GM18507 (cell line): Measurements from ENCODE around the gene UQCR11.
"Not testable (repeated sequence)": the region's sequence is repeated elsewhere in the genome, so short reads cannot be mapped to it uniquely, and the experiment has no call there.

Source experiments
- DNase-seq: peaks from one replicate; pipeline ENCODE4 v3.0.0; 2011; ENCODE audit warnings: low read depth; ENCODE audit not compliant: insufficient read length; ENCODE audit errors: extremely low spot score
- FAIRE-seq: peaks from 2 replicates; lab custom pipeline; 2011; peaks lifted over from hg19 to GRCh38; lab: Jason Lieb, UNC

UQCR11 gene

GRCh38 chr19:1605236-1606137, at the start of gene UQCR11:
TSS of gene UQCR11 (minus strand) at chr19:1605462. CDS start at chr19:1605409, 53 bp downstream.
- FAIRE-seq (peak; percentile 95), DNase-seq (peak; percentile 95)

GRCh38 chr19:1654178-1654792, 49.0 kb upstream of the UQCR11 start:
- DNase-seq, result no peak
- FAIRE-seq, result no peak

DNA sequence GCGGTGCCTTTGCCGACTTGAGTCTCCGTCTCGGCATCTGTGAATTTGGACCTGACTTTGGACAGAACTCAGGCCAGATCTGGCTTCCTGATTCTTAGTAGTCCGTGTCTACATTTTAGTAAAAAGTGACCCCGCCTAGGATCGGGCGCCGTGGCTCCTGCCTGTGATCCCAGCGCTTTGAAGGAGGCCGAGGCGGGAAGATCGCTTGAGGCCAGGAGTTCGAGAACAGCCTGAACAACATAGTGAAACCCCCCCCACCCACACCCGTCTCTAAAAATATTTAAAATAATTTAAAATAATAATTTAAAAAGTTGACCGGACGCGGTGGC, 48.0 kb upstream of the UQCR11 start:
- FAIRE-seq (no peak), DNase-seq (no peak)

DNA sequence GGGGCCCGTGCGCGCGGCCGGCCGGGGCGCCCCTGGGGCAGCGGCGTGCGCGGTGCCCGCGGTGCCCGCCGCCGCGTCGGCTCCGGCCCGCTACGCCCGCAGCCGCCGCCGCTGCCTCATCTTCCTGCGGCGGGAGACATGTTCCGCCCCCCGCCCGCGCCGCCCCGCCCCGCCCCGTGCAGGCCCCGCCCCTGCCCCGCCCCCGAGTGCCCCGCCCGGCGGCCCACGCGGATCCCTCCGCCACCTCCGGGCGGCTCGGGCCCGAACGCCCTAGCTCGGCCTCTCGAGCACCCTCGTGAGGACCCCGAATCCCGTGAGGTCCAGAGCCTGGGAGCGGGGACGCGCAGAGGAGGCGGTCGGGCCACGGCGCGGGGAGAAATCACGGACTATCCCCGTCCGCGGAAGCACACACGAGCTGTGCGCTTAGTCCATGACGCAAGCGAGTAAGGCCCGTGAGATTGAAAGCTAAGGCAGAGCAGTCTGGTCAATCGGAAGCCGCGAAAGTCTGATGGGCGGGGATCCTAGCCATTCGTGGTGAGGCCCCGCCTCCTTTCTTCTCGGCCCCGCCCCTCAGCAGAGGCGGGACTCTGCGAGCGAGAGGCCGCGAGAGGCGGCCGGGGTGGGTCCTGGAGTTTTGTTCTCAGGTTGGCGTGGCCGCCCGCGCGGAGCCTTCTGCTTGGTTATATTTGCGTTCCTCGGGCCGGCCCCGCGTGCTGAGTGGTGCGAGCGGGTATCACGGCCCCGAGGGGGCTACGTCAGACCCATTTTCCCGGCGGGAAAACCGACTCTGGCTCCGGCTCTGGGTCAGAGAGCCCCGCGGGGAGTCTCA, 47.4 kb upstream of the UQCR11 start, which contains the start of gene TCF3:
TSS of gene TCF3 (minus strand) at position 145 of the 829 bp plus-strand sequence. CDS start 2,367 bp downstream, outside the sequence.
- FAIRE-seq, result peak; percentile 100
- DNase-seq, result peak; percentile 94

- DNase-seq, result no peak
- no peak for FAIRE-seq
Measured at GRCh38 chr19:1651568-1652291, 46.5 kb upstream of the UQCR11 start.

- DNase-seq (no peak), FAIRE-seq (peak; percentile 88)
Measured at GRCh38 chr19:1650650-1651567, 45.6 kb upstream of the UQCR11 start.

DNA sequence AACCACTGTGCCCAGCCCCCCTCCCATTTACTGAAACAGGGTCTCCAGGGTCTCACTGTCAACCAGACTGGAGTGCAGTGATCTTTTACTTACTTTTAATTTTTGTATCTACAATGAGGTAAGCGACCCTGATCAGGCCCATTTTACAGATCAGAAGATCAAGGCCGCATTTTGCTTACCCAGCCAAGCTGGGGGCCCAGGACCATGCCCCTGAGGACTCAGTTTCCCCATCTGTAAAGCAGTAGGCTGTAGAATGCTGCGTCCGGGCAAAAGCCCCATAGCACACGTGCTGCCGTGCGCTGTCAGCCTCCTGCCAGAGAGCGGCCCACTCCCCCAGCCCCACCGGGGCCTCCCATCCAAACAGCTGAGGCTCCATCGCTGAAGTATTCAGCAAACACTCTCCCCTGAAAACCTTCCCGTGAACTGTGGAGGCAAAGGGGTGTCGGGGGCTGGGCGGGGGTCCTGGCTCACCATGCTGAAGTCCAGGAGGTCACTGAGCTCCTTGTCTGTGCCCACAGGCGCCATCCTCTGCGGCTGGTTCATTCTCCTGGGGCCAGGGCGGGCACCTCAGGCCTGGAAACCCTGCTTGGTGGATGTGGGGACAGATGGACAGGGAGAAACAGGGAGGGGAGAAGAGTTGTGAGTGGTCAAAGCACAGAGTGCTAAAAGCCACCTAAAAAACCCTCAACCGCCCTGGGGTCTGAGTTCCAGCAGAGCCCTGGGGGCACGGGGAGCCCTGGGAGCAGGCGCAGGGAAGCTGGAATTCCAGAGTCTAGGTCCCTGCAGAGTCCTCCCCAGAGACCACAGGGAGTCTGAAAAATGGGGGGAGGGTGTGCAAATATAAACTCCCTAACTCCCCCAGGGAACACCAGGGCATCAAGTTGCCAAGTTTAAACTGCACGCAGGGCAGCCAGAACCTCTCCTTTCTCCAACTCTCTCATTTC, 44.7 kb upstream of the UQCR11 start:
- DNase-seq, result no peak
- FAIRE-seq, result peak; percentile 61

DNA sequence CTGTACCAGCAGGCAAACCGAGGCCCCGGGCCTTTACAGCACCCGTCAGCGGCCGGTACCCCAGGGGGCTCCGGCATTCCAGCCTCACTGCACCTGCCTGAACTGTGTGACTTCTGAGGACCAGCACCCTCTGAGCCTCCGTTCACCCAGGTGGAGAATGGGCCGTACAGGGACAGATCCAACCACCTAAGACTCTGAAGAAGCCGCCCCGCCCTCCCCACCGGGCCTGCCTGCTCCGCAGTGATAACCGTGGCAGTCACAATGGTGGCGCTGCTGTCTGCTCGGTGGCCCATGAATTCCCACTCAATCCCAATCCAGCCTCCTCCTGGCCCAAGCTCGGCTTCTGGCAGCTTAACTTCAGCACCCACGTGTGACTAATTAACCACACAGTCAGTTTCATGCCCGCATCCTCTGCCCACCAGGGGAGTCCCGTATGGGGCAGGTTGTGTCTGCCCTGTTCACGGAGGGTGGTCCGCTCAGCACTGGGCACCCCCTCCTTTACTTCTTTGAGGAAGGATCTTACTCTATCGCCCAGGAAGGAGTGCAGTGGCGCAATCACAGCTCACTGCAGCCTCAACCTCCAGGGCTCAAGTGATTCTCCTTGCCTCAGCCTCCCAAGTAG, 43.8 kb upstream of the UQCR11 start:
- no peak for DNase-seq
- no peak for FAIRE-seq

GRCh38 chr19:1648459-1648849, 43.2 kb upstream of the UQCR11 start:
- DNase-seq (peak; percentile 66), FAIRE-seq (peak; percentile 99)

- DNase-seq, result no peak
- FAIRE-seq, result no peak
Measured at GRCh38 chr19:1647501-1648458, 42.5 kb upstream of the UQCR11 start.

DNA sequence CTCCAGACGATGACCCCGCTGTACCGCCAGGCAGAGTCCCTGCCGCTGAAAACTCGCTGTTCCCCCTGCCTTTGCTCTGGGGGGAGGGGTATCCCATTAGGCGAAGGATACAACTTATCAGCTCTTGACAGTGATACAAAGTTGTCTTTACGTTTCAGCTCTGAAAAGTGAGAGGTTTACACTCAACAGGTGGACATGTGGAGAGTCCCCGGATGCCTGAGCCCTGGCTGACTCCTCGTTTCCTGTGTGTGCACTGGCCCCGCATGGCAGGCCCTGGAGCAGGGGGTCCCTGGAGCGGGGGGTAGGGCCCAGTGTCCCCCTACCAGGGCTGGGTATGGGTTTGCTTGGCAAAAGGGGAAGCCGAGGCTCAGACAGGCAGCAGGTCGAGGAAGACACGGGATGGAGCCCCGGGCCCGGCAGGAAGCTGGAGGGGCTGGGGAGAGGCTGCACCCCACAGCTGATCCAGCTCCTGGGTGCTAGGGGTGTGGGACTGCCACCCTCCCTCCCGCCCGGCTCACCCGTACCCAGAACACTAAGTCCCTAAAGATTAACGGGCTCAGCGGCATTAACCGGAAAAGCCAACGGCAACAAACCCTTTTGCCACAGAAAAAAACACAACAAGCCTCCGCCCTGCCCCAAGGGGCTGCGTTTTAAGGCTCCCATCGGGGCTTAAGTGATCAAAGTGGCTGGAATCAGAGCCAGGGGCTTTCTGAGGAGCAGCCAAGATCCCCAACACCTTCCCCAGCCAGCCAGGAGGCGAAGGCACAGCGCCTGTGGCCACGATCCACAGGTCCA, 41.6 kb upstream of the UQCR11 start:
- no peak for FAIRE-seq
- DNase-seq, result no peak

DNA sequence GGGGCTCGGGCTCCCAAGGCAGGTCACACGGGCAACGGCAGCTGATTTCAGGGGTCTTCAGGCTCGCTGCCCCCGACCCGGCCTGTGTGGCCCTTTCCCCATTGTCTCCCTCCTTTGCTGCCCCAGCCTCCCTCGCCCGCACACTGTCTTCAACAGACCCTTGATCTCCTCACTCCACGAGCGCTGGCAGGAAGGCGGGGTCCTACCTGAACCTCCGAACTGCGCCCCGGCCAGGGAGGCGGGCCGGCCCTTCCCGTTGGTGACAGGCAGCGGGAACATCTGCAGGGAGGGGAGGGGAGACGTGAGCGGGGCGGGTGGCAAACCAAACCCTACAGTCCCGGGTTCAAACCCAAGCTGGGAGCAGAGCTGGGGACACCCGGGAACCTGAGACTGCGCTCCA, 40.9 kb upstream of the UQCR11 start:
- DNase-seq (no peak), FAIRE-seq (no peak)

- no peak for FAIRE-seq
- DNase-seq, result no peak
Measured at GRCh38 chr19:1645299-1645698, 40.0 kb upstream of the UQCR11 start.

DNA sequence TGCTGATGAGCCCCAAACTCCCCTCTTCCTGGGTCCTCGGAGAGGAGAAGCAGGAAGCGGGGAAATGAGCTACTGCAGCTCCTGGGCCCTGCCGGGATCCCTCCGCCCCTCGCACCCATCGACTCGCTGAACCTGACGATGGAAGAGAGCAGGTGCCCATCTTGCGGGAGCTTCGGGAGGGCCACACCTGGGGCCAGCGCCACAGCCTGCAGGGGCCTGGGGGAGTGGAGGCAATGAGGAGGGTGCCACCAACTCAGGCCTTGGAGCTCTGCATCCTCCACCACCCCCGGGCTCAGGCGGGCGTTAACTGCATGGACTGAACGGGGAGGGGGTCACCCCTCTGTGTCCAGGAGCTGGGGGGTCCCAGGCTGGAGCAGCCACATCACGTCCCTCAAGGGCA, 38.8 kb upstream of the UQCR11 start:
- FAIRE-seq, result no peak
- DNase-seq, result no peak

GRCh38 chr19:1640893-1641448, 35.7 kb upstream of the UQCR11 start:
- not testable (repeated sequence) for DNase-seq, FAIRE-seq
